Activated naive CD4-positive, alpha-beta T cell treated with anti-CD3 and anti-CD28 coated beads, Interleukin-2, amount 50 U/mL, for 24 hours (primary cell): ENCODE results near the gene HTRA3.

Source experiments
- H3K27ac Mint-ChIP-seq: one replicate; pipeline ENCODE4 v1.8.0; 2021; ENCODE audit warnings: mild to moderate bottlenecking, mixed read lengths
- H3K27me3 Mint-ChIP-seq: one replicate; pipeline ENCODE4 v1.8.0; 2021; ENCODE audit warnings: mixed read lengths
- H3K36me3 Mint-ChIP-seq: one replicate; pipeline ENCODE4 v1.8.0; 2021; ENCODE audit warnings: mixed read lengths
- H3K4me1 Mint-ChIP-seq: one replicate; pipeline ENCODE4 v1.8.0; 2021; ENCODE audit warnings: mixed read lengths
- H3K4me3 Mint-ChIP-seq: one replicate; pipeline ENCODE4 v1.8.0; 2021; ENCODE audit warnings: mild to moderate bottlenecking, mixed read lengths
- H3K9me3 Mint-ChIP-seq: one replicate; pipeline ENCODE4 v1.8.0; 2021; ENCODE audit warnings: mixed read lengths

The HTRA3 gene

DNA sequence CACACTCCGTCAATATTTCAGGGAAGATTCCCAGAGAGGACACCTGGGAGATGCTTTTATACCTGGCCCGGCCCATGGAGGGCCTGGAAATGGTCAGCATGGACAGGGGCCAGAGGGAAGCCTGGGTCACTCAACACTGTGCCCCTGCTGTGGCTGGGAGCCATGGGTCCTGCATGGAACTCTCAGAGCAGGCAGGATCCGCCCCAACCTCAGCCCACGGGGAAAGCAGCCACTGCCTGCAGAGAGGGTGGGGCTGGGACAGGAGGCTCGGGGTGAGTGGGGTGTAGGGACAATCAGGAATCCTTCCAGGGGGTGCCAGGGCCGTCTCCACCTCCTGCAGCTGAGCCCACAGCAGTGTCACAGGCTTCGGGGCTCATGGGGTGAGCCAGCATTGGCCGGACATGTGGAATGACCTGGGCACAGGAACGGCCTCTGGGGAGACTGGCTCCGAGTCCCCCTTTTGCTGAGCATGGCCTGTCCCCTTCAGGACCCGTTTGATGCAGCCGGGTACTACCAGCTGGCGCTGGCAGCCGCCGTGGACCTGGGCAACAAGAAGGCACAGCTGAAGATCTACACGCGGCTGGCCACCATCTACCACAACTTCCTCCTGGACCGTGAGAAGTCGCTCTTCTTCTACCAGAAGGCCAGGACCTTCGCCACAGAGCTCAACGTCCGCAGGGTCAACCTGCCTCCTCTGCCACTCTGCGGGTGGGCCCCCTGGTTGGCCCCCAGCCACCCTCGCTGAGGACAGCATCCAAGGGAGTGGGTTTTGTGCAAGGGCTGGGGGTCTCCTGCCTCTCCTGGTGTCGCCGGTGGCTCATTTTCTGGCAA, 29.1 kb upstream of the HTRA3 start:
- Mint-ChIP-seq H3K27me3 (no peaks in the 10 kb centered on the region), H3K36me3 (peaks cover 4% of the 10 kb centered on the region), H3K4me3 (no peak overlapping the region), H3K9me3 (no peaks in the 10 kb centered on the region), H3K27ac (no peak overlapping the region), H3K4me1 (no peaks in the 10 kb centered on the region)

DNA sequence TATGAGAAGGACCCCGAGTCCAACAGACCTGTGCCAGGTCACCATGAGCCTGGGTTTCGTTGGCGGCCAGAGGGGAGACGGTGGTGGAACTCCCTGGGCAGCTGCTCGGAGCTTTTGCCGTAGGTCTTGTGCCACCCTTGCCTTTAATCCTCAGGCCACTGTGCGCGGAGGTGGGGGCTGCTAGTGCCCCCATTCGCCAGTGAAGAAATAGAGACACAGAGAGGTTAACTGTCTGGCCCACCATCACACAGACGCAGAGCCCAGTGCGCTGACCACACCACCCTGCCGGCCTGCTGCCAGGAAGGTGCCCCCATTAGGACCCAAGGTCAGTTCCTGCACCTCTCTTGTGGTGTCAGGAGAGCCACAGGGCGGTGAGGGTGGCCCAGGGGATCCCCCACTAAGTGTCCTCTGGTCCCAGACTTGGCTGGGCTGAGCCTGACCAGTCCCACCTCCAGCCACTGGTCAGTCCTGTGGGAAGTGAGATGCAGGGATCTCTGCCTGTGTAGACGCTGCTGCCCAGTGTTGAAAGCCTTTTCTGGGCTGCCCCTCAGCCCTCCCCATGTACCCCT, 28.3 kb upstream of the HTRA3 start:
- H3K9me3 Mint-ChIP-seq: no peaks in the 10 kb centered on the region
- H3K27me3 Mint-ChIP-seq: no peaks in the 10 kb centered on the region
- no peak overlapping the region for H3K27ac Mint-ChIP-seq
- H3K4me3 Mint-ChIP-seq: no peak overlapping the region
- H3K36me3 Mint-ChIP-seq: peaks cover 4% of the 10 kb centered on the region
- H3K4me1 Mint-ChIP-seq: no peaks in the 10 kb centered on the region

GRCh38 chr4:8241895-8242696, 27.5 kb upstream of the HTRA3 start:
- H3K36me3 Mint-ChIP-seq: peaks cover 4% of the 10 kb centered on the region
- no peaks in the 10 kb centered on the region for H3K4me1 Mint-ChIP-seq
- no peak overlapping the region for H3K27ac Mint-ChIP-seq
- no peaks in the 10 kb centered on the region for H3K9me3 Mint-ChIP-seq
- H3K4me3 Mint-ChIP-seq: no peak overlapping the region
- no peaks in the 10 kb centered on the region for H3K27me3 Mint-ChIP-seq

GRCh38 chr4:8242782-8243560, 26.6 kb upstream of the HTRA3 start:
- Mint-ChIP-seq H3K27me3 (no peaks in the 10 kb centered on the region), H3K36me3 (peaks cover 4% of the 10 kb centered on the region), H3K27ac (no peak overlapping the region), H3K9me3 (no peaks in the 10 kb centered on the region), H3K4me1 (no peaks in the 10 kb centered on the region), H3K4me3 (no peak overlapping the region)

- Mint-ChIP-seq H3K9me3 (no peaks in the 10 kb centered on the region), H3K4me3 (no peak overlapping the region), H3K36me3 (peaks cover 4% of the 10 kb centered on the region), H3K27ac (no peak overlapping the region), H3K4me1 (no peaks in the 10 kb centered on the region), H3K27me3 (no peaks in the 10 kb centered on the region)
Observed at GRCh38 chr4:8244001-8244757, 25.4 kb upstream of the HTRA3 start.

DNA sequence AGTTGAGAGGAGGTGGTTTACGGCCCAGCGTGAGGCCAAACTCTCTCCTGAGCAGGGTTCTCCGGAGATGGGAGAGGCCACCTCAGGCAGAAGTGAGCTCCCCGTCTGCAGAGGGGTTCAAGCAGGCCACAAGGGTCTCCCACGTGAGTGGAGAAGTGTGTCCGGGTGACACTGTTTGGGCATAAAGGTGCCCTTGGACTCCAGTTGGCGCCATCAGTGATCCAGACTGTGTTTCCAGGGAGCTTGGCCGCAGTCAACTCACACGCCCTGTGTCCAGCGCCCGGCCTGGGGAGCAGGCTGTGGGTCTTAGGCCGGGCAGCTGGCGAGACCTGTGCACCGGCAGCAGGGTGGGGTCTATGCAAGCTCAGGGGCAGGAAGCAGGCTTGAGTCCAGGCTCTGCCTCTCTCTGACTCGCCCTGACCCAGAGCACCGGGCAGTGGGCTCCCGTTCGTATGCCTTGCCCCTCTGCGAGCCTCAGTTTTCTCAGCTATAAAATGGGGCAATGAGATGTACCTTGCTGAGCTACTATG, 24.6 kb upstream of the HTRA3 start:
- Mint-ChIP-seq H3K9me3 (no peaks in the 10 kb centered on the region), H3K4me3 (no peak overlapping the region), H3K27ac (no peak overlapping the region), H3K36me3 (peaks cover 4% of the 10 kb centered on the region), H3K4me1 (no peaks in the 10 kb centered on the region), H3K27me3 (no peaks in the 10 kb centered on the region)

DNA sequence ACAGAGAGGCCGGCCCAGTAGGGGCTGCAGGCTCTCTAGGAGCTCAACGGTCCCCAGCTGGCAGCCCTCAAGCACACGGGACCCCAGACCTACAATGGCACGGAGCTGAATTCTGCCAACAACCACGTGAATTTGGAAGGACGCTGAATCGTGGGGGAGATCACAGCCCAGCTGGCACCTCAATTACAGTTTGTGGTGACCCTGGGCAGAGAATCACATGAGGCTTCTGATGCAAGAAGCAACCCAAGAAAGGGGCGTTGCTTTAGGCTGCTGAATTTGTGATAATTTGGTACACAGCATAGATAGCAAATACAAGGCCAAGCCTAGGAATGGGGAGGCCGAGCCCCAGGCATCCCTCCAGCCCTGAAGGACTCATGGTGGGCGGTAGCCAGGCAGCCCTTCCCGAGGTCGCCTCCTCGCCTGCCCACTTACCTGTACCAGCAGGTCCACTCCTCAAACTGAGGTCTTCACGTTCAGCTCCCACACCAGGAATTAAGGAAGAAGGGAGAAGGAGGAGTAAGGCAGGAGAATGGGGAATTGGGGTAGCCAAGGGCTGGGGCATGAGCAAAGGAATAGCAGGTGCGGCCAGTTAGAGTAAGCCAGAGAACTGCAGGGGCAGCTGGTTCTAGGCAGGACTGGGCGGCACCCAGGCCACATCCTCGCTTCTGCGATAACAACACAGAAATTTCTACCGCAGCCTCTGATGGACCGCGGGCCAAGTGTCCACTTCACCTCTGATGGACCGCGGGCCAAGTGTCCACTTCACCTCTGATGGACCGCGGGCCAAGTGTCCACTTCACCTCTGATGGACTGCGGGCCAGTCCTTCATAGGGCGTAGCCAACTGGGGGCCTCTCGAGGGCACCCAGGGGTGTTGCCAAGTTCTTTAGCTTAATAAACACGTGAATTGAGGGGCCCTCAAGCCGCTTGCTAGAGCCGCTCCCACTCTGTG, 23.4 kb upstream of the HTRA3 start:
- Mint-ChIP-seq H3K27me3 (no peaks in the 10 kb centered on the region), H3K36me3 (peaks cover 4% of the 10 kb centered on the region), H3K4me3 (no peak overlapping the region), H3K27ac (no peak overlapping the region), H3K4me1 (no peaks in the 10 kb centered on the region), H3K9me3 (no peaks in the 10 kb centered on the region)

- Mint-ChIP-seq H3K4me1 (no peaks in the 10 kb centered on the region), H3K27ac (no peak overlapping the region), H3K27me3 (no peaks in the 10 kb centered on the region), H3K9me3 (no peaks in the 10 kb centered on the region), H3K4me3 (no peak overlapping the region), H3K36me3 (no peaks in the 10 kb centered on the region)
Observed at GRCh38 chr4:8247047-8247930, 22.3 kb upstream of the HTRA3 start.

DNA sequence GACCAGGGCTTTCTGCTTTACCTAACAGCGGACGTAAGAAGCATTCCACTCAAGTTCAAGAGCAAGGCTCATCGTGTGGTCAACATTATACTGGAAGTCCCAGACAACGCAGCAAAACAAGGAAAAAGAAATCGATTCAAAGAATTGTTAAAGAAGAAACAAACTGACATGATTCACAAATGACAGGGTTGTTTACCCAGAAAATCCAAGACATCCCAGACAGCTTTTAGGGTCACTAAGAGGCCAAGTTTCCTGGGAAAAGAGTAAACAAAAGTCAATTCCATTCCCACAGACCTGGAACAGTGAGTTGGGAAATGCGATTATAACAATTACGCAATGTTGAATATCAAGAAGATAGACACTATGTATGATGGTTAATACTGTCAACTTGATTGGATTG, 21.5 kb upstream of the HTRA3 start:
- Mint-ChIP-seq H3K4me1 (no peaks in the 10 kb centered on the region), H3K4me3 (no peak overlapping the region), H3K9me3 (no peaks in the 10 kb centered on the region), H3K36me3 (no peaks in the 10 kb centered on the region), H3K27me3 (no peaks in the 10 kb centered on the region), H3K27ac (no peak overlapping the region)

- Mint-ChIP-seq H3K27me3 (no peaks in the 10 kb centered on the region), H3K4me3 (no peak overlapping the region), H3K27ac (no peak overlapping the region), H3K4me1 (no peaks in the 10 kb centered on the region), H3K9me3 (no peaks in the 10 kb centered on the region), H3K36me3 (no peaks in the 10 kb centered on the region)
Observed at GRCh38 chr4:8250227-8250626, 19.3 kb upstream of the HTRA3 start.

- H3K27me3 Mint-ChIP-seq: no peaks in the 10 kb centered on the region
- H3K27ac Mint-ChIP-seq: no peak overlapping the region
- H3K4me3 Mint-ChIP-seq: no peak overlapping the region
- H3K4me1 Mint-ChIP-seq: no peaks in the 10 kb centered on the region
- no peaks in the 10 kb centered on the region for H3K9me3 Mint-ChIP-seq
- no peaks in the 10 kb centered on the region for H3K36me3 Mint-ChIP-seq
Observed at GRCh38 chr4:8250637-8251036, 18.9 kb upstream of the HTRA3 start.

DNA sequence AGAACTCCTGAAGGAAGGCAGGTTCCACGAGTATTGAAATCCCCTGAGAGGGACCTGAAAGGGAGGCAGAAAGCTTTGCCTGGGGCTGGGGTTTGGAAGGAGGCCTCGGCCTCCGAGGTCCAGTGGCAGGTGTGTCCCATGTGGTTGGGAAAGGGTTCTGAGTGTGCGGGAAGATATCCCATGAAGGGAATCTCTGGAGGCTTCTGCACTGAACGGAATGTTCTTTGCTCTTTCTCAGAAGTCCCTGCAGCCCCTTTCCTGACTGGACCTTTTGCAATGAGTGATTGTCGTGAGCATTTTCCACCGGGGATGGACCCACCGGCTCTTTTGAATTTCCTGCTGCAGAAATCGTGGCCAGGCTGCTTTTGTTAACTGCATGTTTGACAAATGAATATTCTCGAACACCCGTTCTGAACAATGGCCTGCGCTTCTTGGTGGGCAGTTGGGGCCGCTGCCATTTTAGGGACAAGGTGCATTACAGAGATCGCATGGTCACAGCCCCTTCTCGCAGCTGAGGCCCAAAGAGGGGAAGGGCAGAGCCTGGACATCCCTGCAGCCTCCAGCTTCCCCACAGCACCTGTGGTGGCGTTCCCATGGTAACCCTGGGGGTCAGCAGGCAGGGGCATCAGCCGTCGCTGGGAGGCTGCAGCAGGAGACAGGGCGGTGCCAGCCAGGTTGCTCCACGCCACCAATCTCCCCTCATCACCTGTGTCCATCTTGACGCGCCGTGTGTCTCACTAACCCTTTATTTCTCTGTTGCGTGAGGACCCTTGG, 18.3 kb upstream of the HTRA3 start:
- Mint-ChIP-seq H3K9me3 (no peaks in the 10 kb centered on the region), H3K4me1 (no peaks in the 10 kb centered on the region), H3K36me3 (no peaks in the 10 kb centered on the region), H3K27me3 (no peaks in the 10 kb centered on the region), H3K4me3 (no peak overlapping the region), H3K27ac (no peak overlapping the region)
